Stimulated activated CD4-positive, alpha-beta T cell treated with anti-CD3 and anti-CD28 coated beads, Interleukin-4, amount 100 ng/mL, for 48 hours (primary cell): ENCODE results near the gene EFCAB8.
"Not testable (repeated sequence)": the region's sequence is repeated elsewhere in the genome, so short reads cannot be mapped to it uniquely, and the experiment has no call there.

Source experiments
- DNase-seq, 2 donors: peaks; one replicate each; pipeline ENCODE4 v3.0.0-alpha.2; 2020; ENCODE audit warnings: low read depth in 2 of 2

EFCAB8 gene

DNA sequence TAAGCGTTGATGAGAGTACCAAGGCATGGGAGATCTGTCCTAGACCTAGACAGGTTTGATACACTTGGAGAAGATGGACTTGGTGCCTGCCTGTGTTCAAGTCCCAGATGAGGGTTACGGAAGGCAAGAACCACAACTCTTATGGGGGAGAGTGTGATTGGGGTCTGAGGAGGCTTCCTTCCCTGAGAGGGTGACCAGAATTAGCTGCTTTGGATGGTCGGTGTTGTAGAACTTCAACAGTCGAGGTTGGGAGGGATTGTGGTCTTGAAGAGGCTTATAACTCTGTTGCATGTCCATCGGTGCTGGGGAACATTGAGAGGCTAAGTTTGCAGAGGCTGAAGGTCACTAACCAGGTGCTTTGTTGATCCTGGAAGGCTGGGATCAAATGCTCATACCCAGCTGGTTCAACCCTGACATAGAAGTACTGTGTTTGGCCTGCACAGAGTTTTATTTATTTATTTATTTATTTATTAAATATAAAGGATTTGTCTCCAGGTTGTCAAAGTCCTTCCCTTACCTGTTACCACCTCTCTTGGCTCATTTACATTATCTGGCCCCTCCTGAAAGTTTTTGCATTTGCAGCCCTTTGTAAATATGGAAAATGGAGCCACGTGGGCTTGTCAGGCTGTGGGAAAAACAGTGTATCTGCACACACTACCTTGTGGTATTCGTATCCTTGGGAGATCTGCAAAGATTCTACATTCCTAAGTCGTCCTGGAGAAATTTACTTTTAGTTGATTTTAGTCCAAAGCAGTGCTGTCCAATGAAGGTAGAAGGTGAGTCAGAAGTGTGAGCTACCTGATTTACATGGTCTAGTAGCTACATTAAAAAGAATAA is 15.8 kb upstream of the EFCAB8 start:
- no peak for DNase-seq

DNA sequence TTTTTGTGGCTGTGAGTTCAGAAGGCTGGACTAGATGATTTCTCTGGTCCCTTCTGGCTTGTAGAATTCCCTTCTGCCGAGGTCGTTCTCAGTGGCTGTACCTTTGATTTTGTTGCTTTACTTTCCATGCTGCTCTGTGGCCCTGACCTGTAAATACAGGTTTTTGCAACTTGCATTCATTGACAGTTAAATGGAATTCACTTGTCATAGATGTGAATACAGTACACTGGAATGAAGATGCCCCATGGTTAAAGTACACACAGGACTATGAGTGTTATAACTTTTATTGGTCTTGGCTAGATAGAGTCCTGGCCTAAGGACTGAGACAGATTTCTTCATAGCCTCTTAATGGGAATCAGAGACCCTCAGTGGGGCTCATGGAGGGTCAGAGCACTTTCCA is 12.9 kb upstream of the EFCAB8 start:
- DNase-seq: no peak

DNA sequence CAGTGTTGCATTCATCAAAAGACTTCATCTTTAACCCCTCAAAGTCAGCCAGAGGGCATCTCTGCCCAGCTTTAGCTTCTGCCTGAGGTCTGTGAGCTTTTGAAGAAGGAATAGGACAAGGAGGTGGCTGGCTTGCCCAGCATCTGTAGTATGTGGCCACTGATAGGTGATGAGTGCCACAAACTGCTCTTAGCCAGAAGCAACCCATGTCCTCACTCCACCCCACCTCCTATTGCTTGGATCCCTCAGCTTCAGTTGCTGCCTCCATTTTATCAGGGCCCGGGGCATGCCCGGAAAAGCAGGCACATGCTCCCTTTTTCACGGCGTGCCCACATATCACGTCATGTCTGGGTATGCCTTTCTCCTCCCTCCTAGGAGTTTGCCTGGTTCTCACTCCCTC is 11.9 kb upstream of the EFCAB8 start:
- no peak for DNase-seq

DNA sequence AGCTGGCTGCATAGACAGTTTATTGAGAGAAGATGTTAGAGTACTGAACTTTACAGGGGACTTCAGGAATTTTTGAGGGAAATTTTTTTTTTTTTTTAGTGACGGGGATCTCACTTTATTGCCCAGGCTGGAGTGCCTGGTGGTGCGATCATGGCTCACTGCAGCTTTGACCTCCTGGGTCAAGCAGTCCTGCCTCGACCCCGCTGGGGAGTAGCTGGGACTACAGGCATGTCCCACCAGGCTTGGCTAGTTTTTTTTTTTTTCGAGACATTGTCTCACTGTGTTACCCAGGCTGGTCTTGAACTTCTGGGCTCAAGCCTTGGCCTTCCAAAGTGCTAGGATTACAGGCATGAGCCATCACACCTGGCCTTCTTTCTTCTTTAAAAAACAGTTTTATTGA is 10.8 kb upstream of the EFCAB8 start:
- no peak for DNase-seq

DNA sequence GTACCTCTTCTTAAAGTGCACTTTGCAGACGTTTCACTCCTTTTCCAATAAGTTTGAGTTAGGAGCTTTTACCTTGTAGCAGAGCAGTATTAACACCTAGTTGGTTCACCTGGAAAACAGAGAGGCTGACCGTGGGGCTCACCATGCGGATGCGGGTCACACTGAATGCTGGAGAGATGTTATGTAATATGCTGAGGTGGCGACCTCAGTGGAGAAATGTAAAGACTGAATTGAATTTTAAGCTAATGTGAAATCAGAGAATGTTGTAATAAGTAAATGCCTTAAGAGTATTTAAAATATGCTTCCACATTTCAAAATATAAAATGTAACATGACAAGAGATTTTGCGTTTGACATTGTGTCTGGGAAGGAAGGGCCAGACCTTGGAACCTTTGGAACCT is 9.9 kb upstream of the EFCAB8 start:
- no peak for DNase-seq

- no peak for DNase-seq
Observed at GRCh38 chr20:32849577-32849976, 9.1 kb upstream of the EFCAB8 start.

- no peak for DNase-seq
Observed at GRCh38 chr20:32855387-32855786, 3.3 kb upstream of the EFCAB8 start.

- no peak for DNase-seq
Observed at GRCh38 chr20:32858189-32858588, 534 bp upstream of the EFCAB8 start.

- no peak for DNase-seq
Observed at GRCh38 chr20:32861446-32861845, 2.7 kb downstream of the EFCAB8 start.

DNA sequence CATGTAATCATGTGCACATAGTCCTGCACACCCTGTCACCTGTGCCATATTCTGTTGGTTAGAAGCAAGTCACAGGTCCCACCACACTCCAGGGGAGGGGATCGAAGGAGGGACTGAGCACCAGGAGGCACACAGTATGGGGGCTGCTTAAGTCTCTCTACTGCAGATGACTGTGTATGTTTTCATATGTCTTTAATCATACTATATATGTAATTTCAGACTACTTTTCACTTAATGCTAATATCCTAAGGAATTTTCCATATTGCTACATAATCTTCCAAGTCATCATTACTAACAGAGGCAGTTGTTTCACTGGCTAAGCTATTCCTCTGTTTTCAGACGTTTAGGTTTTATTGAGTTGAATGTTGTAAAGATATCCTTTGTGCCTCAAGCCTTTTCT is 10.8 kb downstream of the EFCAB8 start:
- DNase-seq: no peak

DNA sequence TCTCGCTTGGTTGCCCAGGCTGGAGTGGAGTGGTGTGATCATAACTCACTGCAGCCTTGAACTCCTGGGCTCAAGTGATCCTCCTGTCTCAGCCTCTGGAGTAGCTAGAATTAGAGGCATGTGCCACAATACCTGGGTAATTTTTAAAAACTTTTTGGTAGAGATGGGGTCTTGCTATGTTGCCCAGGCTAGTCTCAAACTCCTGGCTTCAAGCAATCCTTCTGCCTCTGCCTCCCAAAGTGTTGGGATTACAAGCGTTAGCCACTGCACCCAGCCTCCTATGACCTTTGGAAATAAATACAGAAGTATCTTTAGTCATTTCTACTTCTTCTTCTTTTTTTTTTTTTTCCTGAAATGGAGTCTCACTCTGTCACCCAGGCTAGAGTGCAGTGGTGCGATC is 11.8 kb downstream of the EFCAB8 start:
- DNase-seq: not testable (repeated sequence)

DNA sequence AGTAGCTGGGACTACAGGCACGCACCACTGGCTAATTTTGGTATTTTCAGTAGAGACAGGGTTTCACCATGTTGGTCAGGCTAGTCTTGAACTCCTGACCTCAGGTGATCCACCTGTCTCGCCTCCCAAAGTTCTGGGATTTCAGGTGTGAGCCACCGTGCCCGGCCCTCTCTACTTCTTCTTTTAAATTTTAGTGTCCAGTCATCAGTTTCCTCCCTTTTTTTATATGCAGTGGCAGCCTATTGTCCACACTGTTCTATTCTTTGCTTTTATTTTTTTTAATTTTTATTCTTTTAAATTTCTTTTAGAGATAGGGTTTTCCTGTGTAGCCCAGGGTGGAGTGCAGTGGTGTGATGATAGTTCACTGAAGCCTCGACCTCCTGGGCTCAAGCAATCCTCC is 12.3 kb downstream of the EFCAB8 start:
- no peak for DNase-seq

DNA sequence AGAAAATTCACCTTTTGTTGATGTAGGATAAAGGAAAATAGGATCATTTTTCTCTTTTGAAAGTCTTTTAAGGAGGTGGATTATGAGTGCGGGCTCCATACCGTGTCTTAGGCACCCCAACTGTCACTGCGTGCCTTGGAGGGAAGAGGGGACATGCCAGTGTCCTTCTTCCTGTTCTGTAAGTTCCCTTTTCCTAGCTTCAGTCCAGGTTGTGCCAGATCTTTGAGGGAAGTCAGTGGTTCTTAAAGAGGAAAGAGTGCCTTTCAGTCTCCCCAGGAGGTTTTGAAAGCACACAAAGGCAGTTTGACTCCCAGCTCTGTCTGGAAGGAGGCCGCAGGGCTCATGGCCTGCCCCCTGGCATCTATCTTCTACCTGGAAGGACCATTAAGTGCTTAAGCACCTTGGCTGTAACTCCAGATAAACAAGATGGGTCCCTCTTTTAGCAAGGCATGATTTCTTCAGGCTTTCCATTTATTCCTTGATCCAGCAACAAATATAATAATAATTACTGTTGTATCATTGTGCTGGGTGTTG is 13.0 kb downstream of the EFCAB8 start:
- no peak for DNase-seq

GRCh38 chr20:32872266-32872665 is 13.5 kb downstream of the EFCAB8 start:
- DNase-seq: no peak

DNA sequence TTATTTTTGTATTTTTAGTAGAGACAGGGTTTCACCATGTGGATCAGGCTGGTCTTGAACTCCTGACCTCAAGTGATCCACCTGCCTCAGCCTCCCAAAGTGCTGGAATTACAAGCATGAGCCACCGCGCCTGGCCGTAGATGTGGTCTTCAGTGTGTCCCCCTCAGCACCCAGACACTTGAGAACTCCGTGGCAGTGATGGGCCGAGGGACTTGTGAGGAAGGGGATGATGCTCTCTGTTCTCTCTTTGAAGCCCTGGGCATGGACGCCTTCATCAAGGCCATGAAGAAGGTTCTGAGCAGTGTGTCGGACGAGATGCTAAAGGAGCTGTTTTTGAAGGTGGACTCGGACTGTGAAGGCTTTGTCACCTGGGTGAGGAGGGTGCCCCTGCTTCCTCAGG is 16.9 kb downstream of the EFCAB8 start:
- no peak for DNase-seq

GRCh38 chr20:32877507-32877906 is 18.8 kb downstream of the EFCAB8 start:
- DNase-seq: no peak

DNA sequence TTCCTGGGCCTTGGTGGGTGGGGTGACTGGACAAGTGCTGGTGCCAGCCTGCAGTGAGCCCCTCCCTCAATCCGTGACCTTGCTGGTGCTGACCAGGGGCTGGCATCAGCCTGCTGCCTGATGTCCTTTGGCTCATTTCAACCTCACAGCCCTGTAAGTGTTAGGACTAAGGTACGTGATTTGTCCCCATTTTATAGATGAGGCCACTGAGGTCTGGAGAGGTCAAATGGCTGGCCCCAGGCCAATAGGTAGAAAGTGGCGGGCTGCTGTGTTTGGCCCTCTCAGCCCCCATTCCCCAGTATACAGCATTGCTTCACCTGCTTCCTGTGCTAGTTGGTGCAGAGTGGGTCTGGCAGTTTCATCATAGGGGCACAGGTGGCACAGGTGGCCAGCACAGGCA is 20.1 kb downstream of the EFCAB8 start:
- DNase-seq: no peak

DNA sequence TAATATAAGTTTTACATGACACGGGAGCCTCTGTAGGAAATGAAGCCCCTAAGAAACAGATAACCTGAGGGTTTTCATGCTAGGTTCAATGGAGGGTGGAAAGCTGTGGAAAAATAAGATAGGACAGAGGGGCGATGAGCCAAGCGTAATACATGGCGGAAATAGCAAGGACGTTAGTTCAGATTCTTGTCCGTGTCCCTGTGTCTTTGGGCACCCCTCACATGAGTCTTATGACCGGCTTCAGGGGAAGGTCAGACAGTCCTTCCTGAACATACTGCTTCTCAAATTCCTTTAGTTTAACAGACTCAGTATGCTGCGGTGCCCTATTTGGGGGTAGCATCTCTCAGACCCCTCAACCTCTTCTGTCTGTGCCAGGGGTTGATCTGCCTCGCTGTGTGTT is 20.8 kb downstream of the EFCAB8 start:
- DNase-seq: no peak

DNA sequence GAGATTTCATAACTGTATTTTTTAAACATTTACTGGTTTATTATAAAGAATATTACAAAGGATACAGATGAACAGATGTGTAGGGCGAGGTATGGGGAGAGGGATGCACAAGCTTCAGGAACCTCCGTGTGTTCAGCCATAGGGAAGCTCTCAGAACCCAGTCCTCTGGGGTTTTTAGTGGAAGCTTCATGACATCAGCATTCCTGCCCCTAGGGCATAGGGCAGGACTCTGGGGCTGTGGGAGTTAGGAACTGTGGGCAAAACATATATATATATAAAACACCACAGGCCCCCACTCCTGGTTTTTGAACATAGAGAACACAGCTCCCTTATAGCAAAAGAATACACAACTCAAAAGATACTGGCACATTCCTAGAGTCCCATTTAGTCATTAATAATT is 21.9 kb downstream of the EFCAB8 start:
- no peak for DNase-seq

- no peak for DNase-seq
Observed at GRCh38 chr20:32883081-32883480, 24.4 kb downstream of the EFCAB8 start.

GRCh38 chr20:32885185-32885584 is 26.5 kb downstream of the EFCAB8 start:
- no peak for DNase-seq

- DNase-seq: no peak
Observed at GRCh38 chr20:32885952-32886351, 27.2 kb downstream of the EFCAB8 start.

- no peak for DNase-seq
Observed at GRCh38 chr20:32886652-32887051, 27.9 kb downstream of the EFCAB8 start.

DNA sequence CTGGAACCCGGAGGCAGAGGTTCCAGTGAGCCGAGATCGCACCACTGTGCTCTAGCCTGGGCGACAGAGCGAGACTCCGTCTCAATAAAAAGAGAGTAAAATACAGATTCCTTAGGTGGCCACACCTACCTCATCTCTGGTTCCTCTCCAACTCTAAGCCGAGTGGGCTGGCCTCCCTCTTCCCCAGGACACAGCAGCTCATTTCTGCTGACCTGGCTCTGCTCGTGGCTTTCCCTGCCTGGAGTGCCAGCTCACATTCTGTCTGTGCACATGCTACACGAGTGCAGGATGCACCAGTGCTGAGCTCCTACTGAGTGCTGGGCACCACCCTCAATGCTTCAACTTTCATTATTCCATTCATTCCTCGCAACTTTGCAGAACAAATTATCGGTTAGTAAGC is 28.8 kb downstream of the EFCAB8 start:
- DNase-seq: no peak
